Measurements from ENCODE around the gene DAGLA.
"Not testable (repeated sequence)": the region's sequence is repeated elsewhere in the genome, so short reads cannot be mapped to it uniquely, and the experiment has no call there.

Gene DAGLA

DNA sequence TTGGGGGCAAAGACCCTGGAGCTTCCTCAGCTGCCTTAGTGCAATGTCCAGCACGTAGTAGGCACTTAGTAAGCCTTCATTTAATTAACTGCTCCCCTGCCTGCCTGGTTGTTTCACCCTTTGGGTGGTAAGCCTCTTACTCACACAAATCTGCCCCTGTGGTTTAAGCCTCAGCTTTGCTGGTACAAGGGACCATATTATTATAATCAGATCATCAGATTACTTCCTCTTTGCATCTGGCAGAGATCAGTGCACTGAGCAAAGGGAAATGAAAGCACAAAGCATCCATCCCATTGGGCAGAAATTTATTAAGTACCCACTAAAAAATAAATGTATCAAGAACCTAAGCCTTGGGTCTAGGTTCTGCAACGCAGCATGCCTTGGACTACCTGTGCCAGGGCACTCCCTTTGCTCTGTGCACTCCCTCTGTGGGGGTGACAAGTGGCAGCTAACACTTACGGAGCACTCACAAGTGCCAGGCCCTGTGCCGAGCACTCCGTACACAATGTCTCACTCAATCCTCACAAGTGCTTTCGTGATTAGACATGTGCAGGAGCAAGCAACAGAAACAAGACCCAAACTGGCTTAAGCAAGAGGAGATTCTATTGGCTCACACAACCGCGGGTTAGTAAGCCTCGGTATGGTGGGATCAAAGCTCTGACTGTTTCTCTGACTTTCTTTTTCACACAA, 34.9 kb upstream of the DAGLA start:
- Histone ChIP-seq H4K20me1 (peaks cover 0 to 9% (median 0%) of the 10 kb centered on the region in 11 experiments; a peak in 3 of 22 replicates), H3K4me2 (peak overlapping the region in 4 of 11 experiments; percentile 19 to 42 (median 32); a peak in 5 of 22 replicates), H3K27me3 (no peaks in the 10 kb centered on the region), H3K9me3 (replicated peaks in 1 of 11) (no peaks in the 10 kb centered on the region), H3K4me3 (no peak overlapping the region), H3K36me3 (no peaks in the 10 kb centered on the region), H3K9ac (no peak overlapping the region), H3K27ac (no peak overlapping the region), H3K4me1 (peaks cover 0 to 12% (median 5%) of the 10 kb centered on the region in 10 experiments; a peak in 8 of 20 replicates)
- TF ChIP-seq Cebpa-rat (IDR thresholded peaks at IDR 0.05): no peak

DNA sequence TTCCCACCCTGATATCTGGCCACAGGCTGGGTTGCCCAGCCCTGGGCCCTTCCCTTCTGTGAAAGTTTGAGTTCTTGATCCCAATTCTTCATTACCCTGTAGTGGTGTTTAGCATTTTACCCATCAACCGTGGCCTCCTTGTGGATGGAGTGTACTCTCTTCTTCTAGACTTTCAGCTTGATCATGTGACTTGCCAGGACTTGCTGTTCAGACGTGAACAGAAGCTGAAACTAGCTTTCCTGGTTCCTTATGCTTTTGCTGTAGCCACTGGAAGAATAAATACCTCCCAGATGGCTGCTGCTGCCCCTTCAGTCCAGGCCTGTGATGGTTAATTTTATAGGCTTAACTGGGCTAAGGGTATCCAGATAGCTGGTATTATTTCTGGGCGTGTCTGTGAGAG, 32.7 kb upstream of the DAGLA start:
- H3K4me1 ChIP-seq: peaks cover 0 to 12% (median 5%) of the 10 kb centered on the region in 10 experiments; a peak in 8 of 20 replicates
- no peak overlapping the region for H3K9ac ChIP-seq
- TF ChIP-seq Cebpa-rat (IDR thresholded peaks at IDR 0.05): no peak
- no peaks in the 10 kb centered on the region for H3K9me3 ChIP-seq (replicated peaks in 1 of 11)
- no peak overlapping the region for H3K4me2 ChIP-seq
- no peaks in the 10 kb centered on the region for H3K36me3 ChIP-seq
- H3K4me3 ChIP-seq: no peak overlapping the region
- H4K20me1 ChIP-seq: peaks cover 0 to 9% (median 0%) of the 10 kb centered on the region in 11 experiments; a peak in 3 of 22 replicates
- no peak overlapping the region for H3K27ac ChIP-seq
- H3K27me3 ChIP-seq: no peaks in the 10 kb centered on the region

DNA sequence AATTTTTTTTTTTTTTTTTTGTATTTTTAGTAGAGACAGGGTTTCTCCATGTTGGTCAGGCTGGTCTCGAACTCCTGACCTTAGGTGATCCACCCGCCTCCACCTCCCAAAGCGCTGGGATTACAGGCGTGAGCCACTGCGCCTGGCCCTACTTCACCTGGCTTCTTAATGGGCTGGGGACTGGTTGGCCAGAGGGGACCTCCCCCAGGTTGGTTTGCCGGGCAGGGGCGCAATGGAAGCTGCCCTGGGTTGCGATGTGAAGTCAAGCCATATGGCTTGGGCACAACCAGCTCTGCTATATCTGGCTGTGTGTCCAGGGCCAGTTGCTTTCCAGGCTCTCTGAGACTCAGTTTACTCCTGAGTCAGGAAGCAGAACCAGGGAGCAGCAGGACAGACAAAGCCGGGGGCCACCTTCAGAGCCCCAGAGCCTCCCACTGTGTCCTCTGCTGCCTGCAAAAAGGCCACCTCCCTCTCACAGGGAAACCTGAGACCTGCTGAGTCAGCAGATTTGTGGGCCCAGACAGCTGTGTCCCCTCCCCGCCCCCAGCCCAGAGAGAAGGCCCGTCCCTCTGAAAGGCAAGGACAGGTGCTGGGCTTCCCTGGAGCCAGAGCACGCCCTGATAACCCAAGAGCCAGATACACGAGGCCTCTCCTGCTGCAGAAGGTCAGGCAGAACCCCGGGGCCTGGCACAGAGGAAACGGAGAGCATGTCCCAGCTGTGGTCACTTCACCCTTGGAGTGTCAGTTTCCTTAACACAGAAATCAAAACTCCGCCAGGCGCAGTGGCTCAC, 29.2 kb upstream of the DAGLA start:
- Histone ChIP-seq H3K27me3 (no peaks in the 10 kb centered on the region), H4K20me1 (no peaks in the 10 kb centered on the region), H3K27ac (no peak overlapping the region), H3K4me2 (no peak overlapping the region), H3K9me3 (replicated peaks in 1 of 11) (no peaks in the 10 kb centered on the region), H3K9ac (no peak overlapping the region), H3K4me3 (no peak overlapping the region), H3K36me3 (no peaks in the 10 kb centered on the region), H3K4me1 (peaks cover 12 to 18% (median 15%) of the 10 kb centered on the region in 10 experiments)
- no peak for TF ChIP-seq Cebpa-rat (IDR thresholded peaks at IDR 0.05)

DNA sequence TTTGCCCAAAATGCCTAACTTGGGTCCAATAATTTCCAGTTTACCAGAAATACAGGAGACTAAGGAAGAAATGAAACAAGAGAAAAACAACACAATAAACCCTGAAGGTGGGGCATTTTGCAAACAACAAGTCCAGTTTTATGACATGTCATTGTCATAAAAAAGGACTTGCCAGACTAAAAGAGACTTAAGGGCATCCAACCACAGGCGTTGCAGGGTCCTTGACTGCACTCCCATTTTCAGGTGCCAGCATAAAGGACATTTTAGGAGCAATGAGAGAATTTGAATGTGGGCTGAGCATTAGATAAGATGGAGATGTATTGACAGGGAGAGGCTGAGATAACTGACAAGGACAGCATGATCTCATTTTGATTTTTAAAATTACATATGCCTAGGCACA, 28.1 kb upstream of the DAGLA start:
- Histone ChIP-seq H3K4me2 (no peak overlapping the region), H3K36me3 (no peaks in the 10 kb centered on the region), H3K27me3 (no peaks in the 10 kb centered on the region), H3K9ac (no peak overlapping the region), H3K9me3 (replicated peaks in 1 of 11) (no peaks in the 10 kb centered on the region), H3K4me1 (peaks cover 12 to 18% (median 15%) of the 10 kb centered on the region in 10 experiments), H3K4me3 (no peak overlapping the region), H3K27ac (no peak overlapping the region), H4K20me1 (no peaks in the 10 kb centered on the region)
- TF ChIP-seq Cebpa-rat (IDR thresholded peaks at IDR 0.05): no peak

DNA sequence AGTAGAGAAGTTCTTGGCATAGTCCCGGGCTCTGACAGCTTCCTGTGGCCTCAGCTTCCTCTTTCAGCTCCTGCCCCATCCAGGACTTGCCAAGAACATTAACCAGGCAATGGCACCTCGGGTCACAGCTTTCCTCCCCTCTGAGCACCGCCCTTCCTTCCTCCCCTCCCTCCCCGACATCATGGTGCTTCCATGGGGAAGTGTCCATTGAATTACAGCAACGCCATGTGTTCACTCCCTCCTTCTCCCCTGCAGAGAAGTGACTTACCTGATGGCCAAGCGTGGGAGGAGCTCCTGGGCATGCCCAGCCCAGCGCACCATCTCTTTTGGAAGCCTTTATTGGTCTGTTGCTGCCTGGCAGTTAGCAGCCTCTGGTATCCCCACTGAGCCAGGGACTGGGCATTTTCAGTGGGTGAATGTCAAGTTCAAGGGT, 25.8 kb upstream of the DAGLA start:
- Histone ChIP-seq H3K9ac (no peak overlapping the region), H3K9me3 (replicated peaks in 1 of 11) (no peaks in the 10 kb centered on the region), H4K20me1 (no peaks in the 10 kb centered on the region), H3K36me3 (no peaks in the 10 kb centered on the region), H3K27ac (peak overlapping the region in 3 of 11 experiments; percentile 7 to 21 (median 19); a peak in 2 of 22 replicates), H3K4me1 (peaks cover 12 to 18% (median 15%) of the 10 kb centered on the region in 10 experiments), H3K27me3 (no peaks in the 10 kb centered on the region), H3K4me3 (no peak overlapping the region), H3K4me2 (peak overlapping the region; percentile 35 to 87 (median 71))
- no peak for TF ChIP-seq Cebpa-rat (IDR thresholded peaks at IDR 0.05)

DNA sequence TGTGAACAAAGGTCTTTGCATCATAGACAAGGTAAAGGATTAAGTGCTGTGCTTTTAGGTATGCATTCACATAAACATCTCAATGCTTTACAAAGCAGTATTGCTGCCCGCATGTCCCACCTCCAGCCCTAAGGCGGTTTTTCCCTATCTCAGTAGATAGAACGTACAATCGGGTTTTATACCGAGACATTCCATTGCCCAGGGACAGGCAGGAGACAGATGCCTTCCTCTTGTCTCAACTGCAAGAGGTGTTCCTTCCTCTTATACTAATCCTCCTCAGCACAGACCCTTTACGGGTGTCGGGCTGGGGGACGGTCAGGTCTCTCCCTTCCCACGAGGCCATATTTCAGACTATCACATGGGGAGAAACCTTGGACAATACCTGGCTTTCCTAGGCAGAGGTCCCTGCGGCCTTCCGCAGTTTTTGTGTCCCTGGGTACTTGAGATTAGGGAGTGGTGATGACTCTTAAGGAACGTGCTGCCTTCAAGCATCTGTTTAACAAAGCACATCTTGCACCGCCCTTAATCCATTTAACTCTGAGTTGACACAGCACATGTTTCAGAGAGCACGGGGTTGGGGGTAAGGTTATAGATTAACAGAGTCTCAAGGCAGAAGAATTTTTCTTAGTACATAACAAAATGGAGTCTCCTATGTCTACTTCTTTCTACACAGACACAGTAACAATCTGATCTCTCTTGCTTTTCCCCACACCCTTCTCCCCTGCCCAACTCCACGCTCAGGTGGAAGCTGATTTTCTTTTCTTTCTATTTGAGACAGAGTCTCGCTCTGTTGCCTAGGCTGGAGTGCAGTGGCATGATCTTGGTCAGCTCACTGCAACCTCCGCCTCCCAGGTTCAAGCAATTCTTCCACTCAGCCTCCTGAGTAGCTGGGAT, 24.7 kb upstream of the DAGLA start:
- H3K4me2 ChIP-seq; H3K9me3 ChIP-seq (replicated peaks in 1 of 11); H4K20me1 ChIP-seq; H3K4me3 ChIP-seq; H3K27me3 ChIP-seq; H3K9ac ChIP-seq; H3K27ac ChIP-seq; H3K36me3 ChIP-seq: not testable (repeated sequence)
- H3K4me1 ChIP-seq: peaks cover 12 to 18% (median 15%) of the 10 kb centered on the region in 10 experiments

DNA sequence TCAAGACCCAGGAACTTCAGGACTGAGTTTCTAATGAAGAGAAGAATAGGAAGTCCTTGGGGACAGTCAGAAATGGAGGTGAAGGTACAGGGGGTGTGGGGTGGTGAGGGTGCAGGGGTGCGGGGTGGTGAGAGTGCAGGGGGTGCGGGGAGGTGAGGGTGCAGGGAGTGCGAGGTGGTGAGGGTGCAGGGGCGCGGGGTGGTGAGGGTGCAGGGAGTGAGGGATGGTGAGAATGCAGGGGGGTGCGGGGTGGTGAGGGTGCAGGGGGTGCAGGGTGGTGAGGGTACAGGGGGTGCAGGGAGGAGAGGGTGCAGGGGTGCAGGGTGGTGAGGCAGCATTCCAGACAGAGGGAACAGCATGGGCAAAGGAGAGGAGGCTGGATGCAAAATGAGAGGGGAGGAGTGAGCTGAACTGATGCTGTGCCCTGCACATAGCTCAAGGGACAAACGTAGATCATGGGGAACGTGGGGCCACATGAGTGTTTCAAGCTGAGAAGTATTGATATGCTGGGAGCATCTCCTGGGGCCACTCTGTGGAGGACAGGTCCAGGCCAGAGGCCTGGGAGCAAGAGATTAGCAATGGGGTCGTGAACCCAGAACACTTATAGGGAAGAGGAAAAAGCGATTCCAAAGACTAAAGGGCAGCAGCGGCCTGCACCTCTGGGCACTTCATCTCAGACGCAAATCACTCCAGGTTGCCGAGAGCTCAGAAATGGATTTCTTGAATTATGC, 23.7 kb upstream of the DAGLA start:
- no peaks in the 10 kb centered on the region for H4K20me1 ChIP-seq
- H3K27me3 ChIP-seq: no peaks in the 10 kb centered on the region
- H3K4me1 ChIP-seq: peaks cover 12 to 18% (median 15%) of the 10 kb centered on the region in 10 experiments
- no peak overlapping the region for H3K4me3 ChIP-seq
- H3K4me2 ChIP-seq: no peak overlapping the region
- no peaks in the 10 kb centered on the region for H3K36me3 ChIP-seq
- no peaks in the 10 kb centered on the region for H3K9me3 ChIP-seq (replicated peaks in 1 of 11)
- H3K9ac ChIP-seq: no peak overlapping the region
- no peak overlapping the region for H3K27ac ChIP-seq
- no peak for TF ChIP-seq Cebpa-rat (IDR thresholded peaks at IDR 0.05)

DNA sequence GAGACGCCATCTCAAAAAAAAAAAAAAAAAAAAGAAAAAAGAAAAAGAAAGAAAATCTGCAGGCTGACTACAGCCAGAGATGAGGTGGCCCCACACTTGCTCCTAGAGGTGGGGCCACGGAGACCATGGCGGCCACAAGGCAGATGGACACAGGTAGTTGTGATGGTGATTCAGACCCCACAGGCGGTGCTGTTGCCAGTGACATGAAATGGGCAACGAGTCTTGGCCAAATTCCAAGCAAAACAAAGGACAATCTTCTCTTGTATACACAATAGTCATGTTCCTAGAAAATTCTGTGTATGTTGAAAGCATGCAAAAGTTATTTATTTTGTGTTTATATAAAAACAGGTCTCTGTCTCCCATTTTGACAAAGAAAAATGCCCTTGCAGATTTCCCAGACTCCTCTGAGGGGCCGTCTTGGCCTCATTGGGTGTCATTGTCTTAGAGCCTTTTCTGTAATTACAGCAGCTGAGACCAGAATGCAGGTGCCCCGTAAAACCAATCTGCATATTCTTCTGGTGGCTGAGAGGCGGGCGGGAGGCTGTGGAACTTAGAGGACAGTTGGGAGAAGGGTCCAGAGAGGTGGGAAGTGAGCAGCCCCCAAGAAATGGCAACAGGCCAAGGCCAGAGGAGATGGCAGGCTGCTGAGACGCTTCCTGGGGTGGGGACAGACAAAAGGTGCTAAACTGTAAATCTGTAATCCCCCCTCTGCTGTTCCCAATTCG, 22.5 kb upstream of the DAGLA start:
- H3K9me3 ChIP-seq (replicated peaks in 1 of 11): no peaks in the 10 kb centered on the region
- no peak overlapping the region for H3K9ac ChIP-seq
- H3K4me1 ChIP-seq: peaks cover 12 to 18% (median 15%) of the 10 kb centered on the region in 10 experiments
- H3K27ac ChIP-seq: no peak overlapping the region
- no peak overlapping the region for H3K4me2 ChIP-seq
- H3K27me3 ChIP-seq: no peaks in the 10 kb centered on the region
- H3K36me3 ChIP-seq: no peaks in the 10 kb centered on the region
- no peak for TF ChIP-seq Cebpa-rat (IDR thresholded peaks at IDR 0.05)
- no peak overlapping the region for H3K4me3 ChIP-seq
- no peaks in the 10 kb centered on the region for H4K20me1 ChIP-seq

All from BLaER1 treated with 17β-estradiol and CSF1 and Interleukin-3, amounts not matched to agents 10 nM and 100 nM (cell line).